HG03280 (cell line): ENCODE measurements around the gene PSAT1.

Experiments used
- ATAC-seq: cut with Tn5 transposase; IDR thresholded peaks from one replicate; pipeline ENCODE4 v1.9.1; 2021; ENCODE audit warnings: mild to moderate bottlenecking, moderate library complexity; ENCODE audit not compliant: unreplicated experiment

The PSAT1 gene

GRCh38 chr9:78292026-78292425 lies 4.9 kb upstream of the PSAT1 start:
- ATAC-seq = no peak

DNA sequence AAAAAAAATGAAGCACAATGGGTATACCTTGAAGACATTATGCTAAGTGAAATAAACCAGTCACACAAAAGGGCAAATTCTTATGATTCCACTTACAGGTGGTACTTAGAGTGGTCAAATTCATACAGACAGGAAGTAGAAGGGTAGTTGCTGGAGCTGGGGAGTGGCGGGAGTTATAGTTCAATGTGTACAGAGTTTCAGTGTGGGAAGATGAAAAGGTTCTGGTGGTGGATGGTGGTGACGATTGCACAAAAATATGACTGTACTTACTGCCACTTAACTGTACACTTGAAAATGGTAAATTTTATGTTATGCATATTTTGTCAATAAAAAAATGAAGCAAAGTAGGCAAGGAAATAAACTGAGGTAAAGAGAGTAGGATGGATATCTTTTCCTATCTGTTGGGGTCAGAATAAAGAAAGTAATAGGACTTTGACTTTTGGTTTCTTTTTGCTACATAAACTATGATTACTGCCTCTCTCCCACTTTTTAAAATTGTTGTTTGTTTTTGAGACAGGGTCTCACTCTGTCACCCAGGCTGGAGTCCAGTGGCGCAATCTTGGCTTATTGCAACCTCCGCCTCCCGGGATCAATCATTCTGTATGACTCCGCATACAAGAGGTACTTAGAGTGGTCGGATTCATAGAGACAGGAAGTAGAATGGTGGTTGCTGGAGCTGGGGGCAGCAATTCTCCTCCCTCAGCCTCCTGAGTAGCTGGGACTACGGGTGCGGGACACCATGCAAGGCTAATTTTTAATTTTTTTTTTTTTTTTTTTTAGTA lies 4.0 kb upstream of the PSAT1 start:
- no peak for ATAC-seq

GRCh38 chr9:78294290-78295176 lies 2.4 kb upstream of the PSAT1 start:
- ATAC-seq = no peak

DNA sequence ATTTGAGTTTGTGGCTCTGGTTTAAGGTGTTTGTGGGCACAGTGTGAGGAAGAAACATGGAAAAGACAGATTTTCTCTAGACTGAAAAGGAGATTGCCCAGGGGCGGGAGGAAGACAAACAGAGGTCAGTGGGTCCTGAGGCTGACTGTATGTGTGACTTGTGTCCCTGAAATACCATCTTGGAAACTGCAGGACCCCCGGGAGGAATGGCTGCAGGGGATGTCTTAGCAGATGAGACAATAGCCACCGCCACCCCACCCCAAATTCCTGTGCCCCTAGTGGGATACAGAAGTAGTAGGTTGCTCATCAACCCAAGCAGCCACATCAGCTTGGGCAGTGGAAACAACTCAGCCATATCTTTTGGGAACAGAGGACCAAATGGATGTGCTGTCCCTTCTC lies 1.7 kb upstream of the PSAT1 start:
- ATAC-seq = no peak

DNA sequence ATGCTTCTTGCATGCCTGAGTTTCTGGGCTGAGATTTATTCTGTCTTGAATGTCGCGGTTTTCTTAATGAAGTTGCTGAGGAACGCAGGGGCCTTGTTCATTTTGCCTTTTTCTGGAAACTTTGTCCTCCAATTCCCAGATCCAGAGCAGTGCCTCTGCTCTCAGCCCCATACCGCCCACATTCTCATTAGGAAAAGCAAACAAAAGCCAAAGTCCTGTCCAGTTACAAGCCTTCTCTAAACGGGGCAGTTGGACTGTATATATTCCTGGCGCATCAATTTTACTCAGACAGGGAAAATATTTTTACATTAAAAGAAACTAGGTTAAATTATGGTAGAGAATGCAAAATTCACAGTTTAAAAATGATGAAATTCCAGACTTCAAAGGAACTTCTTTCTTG lies 1.2 kb upstream of the PSAT1 start:
- ATAC-seq = no peak

DNA sequence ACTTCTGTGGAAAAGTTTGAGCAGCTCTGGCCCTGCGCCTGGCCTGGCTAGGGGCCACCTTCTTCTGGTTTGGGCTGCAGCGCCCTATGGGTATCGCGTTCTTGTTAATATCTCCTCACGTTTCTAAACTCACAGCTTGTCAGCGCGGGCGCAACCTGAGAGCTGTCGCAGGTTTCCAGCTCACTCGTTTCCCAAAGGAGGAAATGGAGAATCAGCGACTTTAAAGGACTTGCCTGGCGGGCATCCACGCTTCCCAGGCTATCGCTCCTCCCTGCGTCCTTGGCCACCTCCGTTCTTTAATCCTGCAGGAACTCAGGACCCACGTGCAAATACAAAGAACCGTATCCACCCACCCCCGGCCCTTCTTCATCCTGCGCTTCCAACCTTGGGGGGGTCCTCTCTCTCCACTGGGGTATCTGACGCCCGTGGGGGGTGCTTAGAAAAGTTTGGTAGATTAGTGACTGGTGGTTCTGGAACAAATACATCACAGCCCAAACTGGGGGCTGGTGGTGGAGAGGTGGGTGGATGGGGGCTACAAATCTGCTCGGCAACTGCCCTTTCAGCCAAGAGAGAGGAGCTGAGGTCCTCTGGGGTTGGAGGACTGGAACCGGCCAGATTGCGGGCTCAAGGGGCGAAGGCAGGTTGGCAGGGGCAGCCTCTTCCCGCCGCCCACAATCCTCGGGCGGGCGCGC lies 578 bp upstream of the PSAT1 start:
- ATAC-seq = no peak

- ATAC-seq = no peak
Measured at GRCh38 chr9:78297672-78297961, 692 bp downstream of the PSAT1 start.

GRCh38 chr9:78298046-78298765 lies 1.3 kb downstream of the PSAT1 start:
- ATAC-seq = no peak

DNA sequence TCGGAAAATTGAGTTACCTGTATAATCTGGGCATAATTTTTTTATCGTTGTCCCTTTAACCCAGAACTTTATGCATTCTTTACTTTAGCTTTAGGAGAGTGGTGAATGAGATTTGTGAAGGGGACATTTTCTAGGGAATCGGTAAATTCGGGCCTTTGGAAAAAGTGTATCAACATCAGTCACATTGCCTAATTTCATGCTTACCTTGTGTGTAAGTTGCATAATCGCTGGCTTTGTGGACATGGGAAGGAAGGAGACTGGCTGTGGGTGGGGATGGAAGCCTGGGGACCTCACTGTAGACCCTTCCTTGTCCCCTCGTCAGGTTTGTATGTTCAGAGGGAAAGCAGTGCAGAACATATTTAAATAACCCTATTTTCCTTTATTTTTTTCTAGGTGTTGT lies 3.3 kb downstream of the PSAT1 start:
- ATAC-seq = no peak

DNA sequence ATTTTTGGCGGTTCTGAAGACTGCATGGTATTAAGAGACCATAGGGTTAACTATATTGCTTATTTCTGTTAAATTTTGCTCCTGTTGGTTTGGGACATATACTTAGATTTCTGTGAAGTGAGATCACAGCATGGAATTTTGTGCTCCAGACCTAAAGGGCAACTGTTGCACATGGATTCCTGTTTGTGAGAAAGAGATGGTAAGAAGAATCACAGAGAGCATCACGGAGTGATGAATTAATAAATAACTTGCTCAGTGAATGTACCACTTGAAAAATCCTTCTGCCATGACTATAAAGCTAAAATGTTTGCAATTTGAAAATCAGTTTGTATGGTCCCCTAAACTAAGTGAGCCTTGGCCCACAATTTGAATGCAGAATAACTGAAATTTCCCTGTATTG lies 4.5 kb downstream of the PSAT1 start:
- no peak for ATAC-seq

DNA sequence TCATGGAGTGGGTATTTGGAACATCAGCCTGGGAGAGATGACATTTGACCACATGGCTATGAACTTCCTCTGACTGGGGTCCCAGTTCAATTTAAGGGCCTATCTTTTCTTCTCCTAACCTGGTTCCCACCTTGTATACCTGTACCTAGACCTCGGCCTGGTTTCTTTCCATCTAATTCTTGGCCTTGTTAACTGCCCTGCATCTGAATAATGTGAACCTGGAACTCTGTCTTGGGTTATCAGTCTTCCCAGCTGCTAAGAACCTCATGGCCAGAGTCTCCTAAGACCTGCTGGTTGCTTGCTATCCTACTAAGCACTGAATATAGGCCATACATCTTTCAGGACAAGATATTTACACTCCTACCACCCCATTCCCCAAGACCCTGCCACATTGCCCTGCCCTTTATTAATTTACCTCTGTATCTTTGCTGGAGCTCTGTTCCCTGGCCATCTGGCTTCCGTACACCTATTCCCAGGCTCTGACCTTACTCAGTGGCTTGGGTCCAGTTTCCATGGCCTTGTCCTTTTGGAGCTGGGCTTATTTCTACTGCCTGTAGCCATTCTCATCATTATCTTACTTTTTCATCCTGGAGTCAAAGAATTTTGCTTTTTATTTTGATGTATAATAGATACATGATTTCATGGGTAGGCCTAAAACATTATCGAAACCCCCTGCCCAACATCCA lies 6.6 kb downstream of the PSAT1 start:
- ATAC-seq = no peak

GRCh38 chr9:78304357-78304756 lies 7.4 kb downstream of the PSAT1 start:
- no peak for ATAC-seq

DNA sequence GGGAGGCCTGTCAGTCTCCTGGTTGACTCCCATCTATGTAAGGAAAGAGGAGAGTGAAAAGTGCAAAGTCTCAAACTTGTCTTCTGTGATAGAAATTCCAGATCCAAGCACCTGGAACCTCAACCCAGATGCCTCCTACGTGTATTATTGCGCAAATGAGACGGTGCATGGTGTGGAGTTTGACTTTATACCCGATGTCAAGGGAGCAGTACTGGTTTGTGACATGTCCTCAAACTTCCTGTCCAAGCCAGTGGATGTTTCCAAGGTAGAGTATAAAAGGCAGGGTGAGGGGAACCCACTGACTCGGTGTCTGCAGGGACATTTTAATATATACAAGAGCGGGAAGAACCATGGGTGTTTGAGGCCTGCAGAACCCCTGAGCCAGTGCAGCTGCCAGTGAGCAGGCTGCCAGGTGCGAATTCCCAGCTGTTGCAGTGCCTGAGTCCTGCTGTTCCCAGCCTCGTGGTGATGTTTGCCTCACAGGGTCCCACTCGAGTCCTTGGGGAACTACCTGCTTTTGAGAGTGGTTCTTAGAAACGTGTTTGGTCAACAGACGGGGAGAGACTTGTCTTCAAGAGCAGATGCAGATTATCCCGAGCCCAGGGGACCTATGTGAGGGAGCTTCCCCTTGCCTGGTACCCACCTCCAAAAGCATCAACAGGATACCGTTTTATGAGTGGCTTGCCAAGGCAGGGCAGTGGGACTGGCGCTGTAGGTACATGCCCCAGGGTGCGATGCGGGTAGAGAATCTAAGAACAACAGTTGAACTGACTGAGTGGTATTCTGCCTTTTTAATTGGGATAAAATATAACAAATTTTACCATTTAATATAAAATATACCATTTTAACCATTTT lies 9.5 kb downstream of the PSAT1 start:
- ATAC-seq = no peak

DNA sequence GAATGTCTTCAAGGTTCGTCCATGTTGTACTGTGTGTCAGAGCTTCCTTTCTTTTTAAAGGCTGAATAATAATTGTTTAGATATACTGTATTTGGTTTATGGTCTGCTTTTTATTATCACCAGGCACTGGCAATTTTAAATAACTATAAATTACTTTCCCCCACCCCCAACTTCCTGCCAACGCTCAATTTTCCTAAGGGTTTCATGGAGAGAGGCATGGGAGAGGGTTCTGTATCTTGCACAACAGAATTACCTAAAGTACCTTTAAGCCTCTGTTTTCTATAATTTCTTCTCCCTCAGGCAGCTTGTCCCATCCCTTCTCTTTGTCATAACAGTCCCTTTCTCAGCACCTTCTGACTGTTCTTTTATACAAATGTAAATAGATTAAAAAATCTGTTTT lies 10.4 kb downstream of the PSAT1 start:
- no peak for ATAC-seq

DNA sequence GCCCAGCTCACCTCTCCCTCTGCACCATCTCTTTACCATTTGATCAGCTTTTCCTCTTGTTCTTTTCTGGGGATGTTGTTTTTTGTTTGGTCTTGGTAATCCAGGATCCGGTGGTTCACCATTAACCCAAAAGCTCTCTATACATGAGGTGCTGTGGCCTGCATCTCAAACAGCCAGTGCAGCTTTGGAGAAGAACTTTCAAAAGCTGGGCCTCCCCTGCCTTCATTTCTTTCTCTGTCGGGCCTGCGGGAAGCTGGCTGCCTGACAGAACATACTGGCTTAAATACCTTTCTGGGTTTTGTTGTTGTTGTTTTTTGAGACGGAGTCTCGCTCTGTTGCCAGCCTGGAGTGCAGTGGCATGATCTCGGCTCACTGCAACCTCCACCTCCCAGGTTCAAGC lies 12.1 kb downstream of the PSAT1 start:
- ATAC-seq = no peak

DNA sequence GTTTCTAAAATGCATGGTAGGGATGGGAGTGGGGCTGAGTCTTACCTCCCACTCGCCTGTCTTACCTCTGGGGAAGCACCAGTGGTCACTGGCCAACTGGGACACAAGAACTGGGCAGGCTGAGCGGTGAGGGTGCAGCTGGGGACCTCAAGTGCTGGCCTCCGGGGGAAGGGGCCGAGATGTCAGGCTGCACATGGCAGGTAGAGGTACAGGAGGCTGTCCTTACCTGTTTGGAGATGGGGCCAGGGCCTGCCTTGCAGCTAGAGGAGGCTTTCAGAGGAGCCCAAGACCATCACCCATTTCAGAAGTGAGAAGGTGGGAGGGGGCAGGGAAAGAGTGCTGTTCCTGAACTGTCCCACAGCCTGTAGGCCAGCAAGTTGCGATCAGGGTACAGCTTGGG lies 14.2 kb downstream of the PSAT1 start:
- no peak for ATAC-seq

DNA sequence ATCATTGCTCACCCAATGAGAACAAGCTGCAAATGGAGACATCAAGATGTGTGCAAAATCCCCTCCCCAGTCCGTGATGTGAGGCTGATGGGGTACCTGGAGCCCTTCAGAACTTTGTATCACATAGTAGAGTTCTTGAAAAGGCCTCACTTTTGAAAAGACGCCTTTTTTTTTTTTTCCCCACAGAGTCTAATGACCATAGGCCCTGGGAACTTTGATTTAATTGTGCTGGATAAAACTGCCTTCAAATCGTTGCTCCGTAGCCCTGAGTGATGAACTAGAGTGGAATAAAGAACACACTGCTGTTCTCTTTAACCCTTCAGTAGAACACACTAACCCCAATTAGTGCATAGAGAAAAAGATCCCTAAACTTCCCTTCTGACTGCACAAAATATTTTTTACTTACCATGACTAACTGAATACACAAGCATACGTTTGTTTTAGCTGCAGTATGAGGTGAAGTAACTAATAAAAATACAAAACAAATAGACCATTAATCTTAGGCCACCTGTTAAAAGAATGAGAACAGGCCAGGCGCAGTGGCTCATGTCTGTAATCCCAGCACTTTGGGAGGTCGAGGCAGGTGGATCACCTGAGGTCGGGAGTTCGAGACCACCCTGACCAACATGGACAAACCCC lies 15.1 kb downstream of the PSAT1 start:
- no peak for ATAC-seq

DNA sequence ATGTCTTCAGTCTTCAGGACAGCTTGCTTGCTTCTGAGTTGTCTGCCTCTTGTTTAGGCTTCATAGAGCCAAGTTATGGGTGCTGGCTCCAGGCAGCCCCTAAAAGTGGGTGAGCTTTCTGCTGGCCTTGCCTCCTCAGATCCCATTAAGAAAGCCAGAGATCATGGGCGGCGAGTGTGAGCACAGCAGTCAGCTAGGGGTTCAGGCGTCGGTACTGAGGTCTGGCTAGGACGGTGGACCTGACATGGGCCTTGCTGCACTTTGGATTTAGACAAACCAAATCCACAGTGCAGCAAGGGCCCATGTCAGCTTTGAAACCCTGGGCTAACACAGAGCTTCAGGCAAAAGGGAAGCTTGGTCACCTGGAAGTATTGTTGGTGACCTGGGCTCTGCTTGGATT lies 17.6 kb downstream of the PSAT1 start:
- no peak for ATAC-seq
